Neural cell (in vitro differentiated cells): Measurements from ENCODE around the gene APBB2.

Experiments
- EZH2 ChIP-seq: fragments of 200-600, 300-800 bp; shearing (Covaris generic), sonication (generic); IDR thresholded peaks from 2 replicates; pipeline ENCODE4 v1.6.1; 2014; ENCODE audit warnings: antibody characterized with exemption, low read length, borderline replicate concordance, mild to moderate bottlenecking; ENCODE audit not compliant: insufficient read depth, poor library complexity, severe bottlenecking
- MXI1 ChIP-seq: fragments of 450-650 bp; conservative IDR thresholded peaks from 2 replicates; pipeline ENCODE4 v1.6.1; 2014; ENCODE audit warnings: antibody characterized with exemption, mild to moderate bottlenecking; ENCODE audit not compliant: poor library complexity, severe bottlenecking
- POLR2AphosphoS5 ChIP-seq: IDR thresholded peaks from 2 replicates; pipeline ENCODE4 v1.6.1; 2012
- RAD21 ChIP-seq: fragments of 450-650 bp; conservative IDR thresholded peaks from 2 replicates; pipeline ENCODE4 v1.6.1; 2014; ENCODE audit warnings: antibody characterized with exemption, mild to moderate bottlenecking, moderate library complexity
- TF ChIP-seq, protein P1 (sequence below): fragments of 450-650 bp; IDR thresholded peaks from 2 replicates; pipeline ENCODE4 v1.5.1; 2014; ENCODE audit warnings: antibody characterized with exemption, mild to moderate bottlenecking, moderate library complexity; ENCODE audit not compliant: poor library complexity, severe bottlenecking

DNA sequence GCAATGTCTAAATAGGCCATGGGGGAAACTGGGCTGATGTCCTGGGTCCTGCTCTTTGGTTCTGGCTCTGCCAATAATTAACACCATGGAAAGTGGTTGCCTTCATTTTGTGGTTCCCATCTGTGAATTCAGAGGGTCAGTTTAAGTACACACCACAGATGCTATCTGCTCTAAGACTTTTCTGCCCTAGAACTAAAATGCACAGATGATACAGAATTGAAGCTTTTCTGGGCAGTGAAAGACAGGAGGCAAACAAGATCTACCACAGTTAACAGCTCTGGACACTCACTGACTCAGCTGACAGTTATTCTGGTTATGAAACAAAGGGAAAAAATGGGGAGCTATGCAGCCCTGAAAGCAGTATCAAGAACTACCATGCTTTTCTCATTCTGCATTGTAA, 37.3 kb downstream of the APBB2 start:
- TF ChIP-seq, protein P1, sequence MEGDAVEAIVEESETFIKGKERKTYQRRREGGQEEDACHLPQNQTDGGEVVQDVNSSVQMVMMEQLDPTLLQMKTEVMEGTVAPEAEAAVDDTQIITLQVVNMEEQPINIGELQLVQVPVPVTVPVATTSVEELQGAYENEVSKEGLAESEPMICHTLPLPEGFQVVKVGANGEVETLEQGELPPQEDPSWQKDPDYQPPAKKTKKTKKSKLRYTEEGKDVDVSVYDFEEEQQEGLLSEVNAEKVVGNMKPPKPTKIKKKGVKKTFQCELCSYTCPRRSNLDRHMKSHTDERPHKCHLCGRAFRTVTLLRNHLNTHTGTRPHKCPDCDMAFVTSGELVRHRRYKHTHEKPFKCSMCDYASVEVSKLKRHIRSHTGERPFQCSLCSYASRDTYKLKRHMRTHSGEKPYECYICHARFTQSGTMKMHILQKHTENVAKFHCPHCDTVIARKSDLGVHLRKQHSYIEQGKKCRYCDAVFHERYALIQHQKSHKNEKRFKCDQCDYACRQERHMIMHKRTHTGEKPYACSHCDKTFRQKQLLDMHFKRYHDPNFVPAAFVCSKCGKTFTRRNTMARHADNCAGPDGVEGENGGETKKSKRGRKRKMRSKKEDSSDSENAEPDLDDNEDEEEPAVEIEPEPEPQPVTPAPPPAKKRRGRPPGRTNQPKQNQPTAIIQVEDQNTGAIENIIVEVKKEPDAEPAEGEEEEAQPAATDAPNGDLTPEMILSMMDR = no peak
- TF ChIP-seq RAD21 = no peak
- TF ChIP-seq MXI1 = no peak
- no peak for TF ChIP-seq POLR2AphosphoS5
- TF ChIP-seq EZH2 = no peak
